IMR-90 (cell line): ENCODE data around the gene ZNF688. TPM values are rescaled to one million over a fixed set of nuclear protein-coding genes. Genes with fewer than 3 reads are reported as not detected.
A peak's percentile ranks its signal among the peaks of the same experiment; 100 is the strongest.

Source experiments
- ATAC-seq: fragments of 200-7000 bp; cut with Tn5 transposase; 2 replicates; pipeline ENCODE4 v1.9.1; 2020; ENCODE audit warnings: low read depth, mild to moderate bottlenecking, moderate library complexity
- BruUV-seq: library from RNA; stranded (reverse); fragments of 400-500 nt; replicated peaks from 2 replicates; lab custom pipeline; 2021; lab: Mats Ljungman, UMichigan
- CTCF ChIA-PET: fragments of 300-600 bp; formaldehyde crosslinking; extraction: SDS; loops from one replicate; lab custom pipeline; 2021; ENCODE audit warnings: antibody characterized with exemption; lab: Yijun Ruan, JAX
- POLR2A ChIA-PET: fragments of 300-600 bp; sonication (Branson Sonifier 250); formaldehyde crosslinking; loops from one replicate; lab custom pipeline; 2022; ENCODE audit warnings: antibody characterized with exemption; ENCODE audit not compliant: unreplicated experiment; lab: Charles Lee
- DNase-seq: peaks from one replicate; pipeline ENCODE4 v3.0.0; 2013
- H2AFZ ChIP-seq: replicated peaks from 2 replicates; pipeline ENCODE3; 2013; ENCODE audit warnings: low read length, mild to moderate bottlenecking; ENCODE audit not compliant: poor library complexity
- H2AK5ac ChIP-seq: 2 replicates; pipeline ENCODE4 v1.6.1; 2013; ENCODE audit warnings: low read depth, low read length, inconsistent platforms
- H2AK9ac ChIP-seq: replicated peaks from 2 replicates; pipeline ENCODE3; 2013; ENCODE audit warnings: mild to moderate bottlenecking, low read depth, low read length, moderate library complexity; ENCODE audit not compliant: poor library complexity
- H2BK120ac ChIP-seq: 2 replicates; pipeline ENCODE4 v1.6.1; 2013; ENCODE audit warnings: low read depth, low read length, inconsistent platforms
- H2BK15ac ChIP-seq: 3 replicates; pipeline ENCODE4 v1.6.1; 2013; ENCODE audit warnings: low read depth, low read length, inconsistent platforms
- H2BK20ac ChIP-seq: 2 replicates; pipeline ENCODE4 v1.6.1; 2013; ENCODE audit warnings: low read depth, mild to moderate bottlenecking, inconsistent platforms, low read length, moderate library complexity
- H2BK5ac ChIP-seq: 2 replicates; pipeline ENCODE4 v1.6.1; 2013; ENCODE audit warnings: mild to moderate bottlenecking, low read depth, low read length, inconsistent platforms; ENCODE audit not compliant: poor library complexity, severe bottlenecking
- H3K14ac ChIP-seq: replicated peaks from 2 replicates; pipeline ENCODE4 v1.6.1; 2013; ENCODE audit warnings: low read depth, low read length, inconsistent platforms
- H3K18ac ChIP-seq: 2 replicates; pipeline ENCODE4 v1.6.1; 2013; ENCODE audit warnings: low read depth, low read length, control low read depth
- H3K23ac ChIP-seq: 2 replicates; pipeline ENCODE4 v1.6.1; 2013; ENCODE audit warnings: low read depth, low read length, inconsistent platforms
- H3K27ac ChIP-seq: 2 replicates; pipeline ENCODE4 v1.5.1; 2013; ENCODE audit warnings: mild to moderate bottlenecking, control low read depth, low read length; ENCODE audit not compliant: insufficient read depth
- H3K27me3 ChIP-seq: 2 replicates; pipeline ENCODE4 v1.6.1; 2013; ENCODE audit warnings: low read length; ENCODE audit not compliant: control insufficient read depth, insufficient read depth
- H3K36me3 ChIP-seq: 2 replicates; pipeline ENCODE4 v1.6.1; 2013; ENCODE audit warnings: low read length, mixed read lengths; ENCODE audit not compliant: control insufficient read depth, insufficient read depth
- H3K4ac ChIP-seq: 2 replicates; pipeline ENCODE4 v1.6.1; 2013; ENCODE audit warnings: low read depth, low read length, inconsistent platforms
- H3K4me1 ChIP-seq: 2 replicates; pipeline ENCODE4 v1.6.1; 2013; ENCODE audit warnings: low read length, mixed read lengths; ENCODE audit not compliant: control insufficient read depth, insufficient read depth
- H3K4me2 ChIP-seq: 2 replicates; pipeline ENCODE4 v1.6.1; 2013; ENCODE audit warnings: low read depth, mild to moderate bottlenecking, control low read depth, low read length, moderate library complexity
- H3K4me3 ChIP-seq: 2 replicates; pipeline ENCODE4 v1.5.1; 2013; ENCODE audit warnings: low read depth, mild to moderate bottlenecking, control low read depth, low read length, moderate library complexity; ENCODE audit not compliant: insufficient read depth
- H3K56ac ChIP-seq: 2 replicates; pipeline ENCODE4 v1.6.1; 2013; ENCODE audit warnings: low read length, inconsistent platforms; ENCODE audit not compliant: insufficient read depth; ENCODE audit errors: extremely low read depth
- H3K79me1 ChIP-seq, 2 experiments: 2 replicates each; pipeline ENCODE4 v1.6.1; 2013; ENCODE audit warnings: low read length in 2 of 2, inconsistent platforms in 1 of 2, low read depth in 1 of 2
- H3K9ac ChIP-seq: 2 replicates; pipeline ENCODE4 v1.6.1; 2013; ENCODE audit warnings: low read depth, low read length, control low read depth
- H3K9me1 ChIP-seq: 2 replicates; pipeline ENCODE4 v1.6.1; 2013; ENCODE audit warnings: low read length, inconsistent platforms; ENCODE audit not compliant: insufficient read depth
- H3K9me3 ChIP-seq: 2 replicates; pipeline ENCODE4 v1.6.1; 2013; ENCODE audit warnings: low read length; ENCODE audit not compliant: control insufficient read depth, insufficient read depth
- H4K20me1 ChIP-seq: 2 replicates; pipeline ENCODE4 v1.6.1; 2013; ENCODE audit warnings: low read length, inconsistent platforms; ENCODE audit not compliant: insufficient read depth
- H4K5ac ChIP-seq: 2 replicates; pipeline ENCODE4 v1.6.1; 2013; ENCODE audit warnings: mild to moderate bottlenecking, low read depth, low read length, control low read depth
- H4K8ac ChIP-seq, 2 experiments: 2 replicates each; pipeline ENCODE4 v1.6.1; 2013; ENCODE audit warnings: low read depth in 2 of 2, low read length in 2 of 2, control low read depth in 1 of 2, inconsistent platforms in 1 of 2
- H4K91ac ChIP-seq: 2 replicates; pipeline ENCODE4 v1.6.1; 2013; ENCODE audit warnings: low read depth, low read length, inconsistent platforms; ENCODE audit not compliant: insufficient read depth
- CEBPB ChIP-seq: IDR thresholded peaks from 2 replicates; pipeline ENCODE4 v1.6.1; 2012; ENCODE audit warnings: low read depth, low read length, improper control_type of control experiment
- CHD1 ChIP-seq: IDR thresholded peaks from 2 replicates; pipeline ENCODE4 v1.6.1; 2012; ENCODE audit warnings: low read depth, low read length, improper control_type of control experiment
- CTCF ChIP-seq: conservative IDR thresholded peaks from 2 replicates; pipeline ENCODE4 v1.5.1; 2012; ENCODE audit warnings: mild to moderate bottlenecking, low read depth, low read length, improper control_type of control experiment
- ELK1 ChIP-seq: fragments of 150-350 bp; IDR thresholded peaks from 2 replicates; pipeline ENCODE4 v1.6.1; 2016; ENCODE audit warnings: low read depth, mild to moderate bottlenecking, low read length, moderate library complexity, borderline replicate concordance
- MAFK ChIP-seq: IDR thresholded peaks from 2 replicates; pipeline ENCODE4 v1.6.1; 2012; ENCODE audit warnings: low read depth, low read length, improper control_type of control experiment
- MAZ ChIP-seq: IDR thresholded peaks from 2 replicates; pipeline ENCODE4 v1.6.1; 2012; ENCODE audit warnings: low read depth, mild to moderate bottlenecking, low read length, improper control_type of control experiment, moderate library complexity, borderline replicate concordance
- MXI1 ChIP-seq: IDR thresholded peaks from 2 replicates; pipeline ENCODE4 v1.6.1; 2012; ENCODE audit warnings: low read depth, mild to moderate bottlenecking, low read length, moderate library complexity, borderline replicate concordance
- NFE2L2 ChIP-seq: fragments of 150-350 bp; IDR thresholded peaks from 2 replicates; pipeline ENCODE4 v1.6.1; 2016; ENCODE audit warnings: low read depth, mild to moderate bottlenecking, low read length
- POLR2A ChIP-seq: IDR thresholded peaks from 2 replicates; pipeline ENCODE4 v1.6.1; 2012; ENCODE audit warnings: mild to moderate bottlenecking, low read depth, low read length
- RAD21 ChIP-seq: IDR thresholded peaks from 2 replicates; pipeline ENCODE4 v1.6.1; 2012; ENCODE audit warnings: low read length, improper control_type of control experiment
- RCOR1 ChIP-seq: IDR thresholded peaks from 2 replicates; pipeline ENCODE4 v1.6.1; 2012; ENCODE audit warnings: mild to moderate bottlenecking, low read length, improper control_type of control experiment; ENCODE audit not compliant: insufficient replicate concordance
- RFX5 ChIP-seq: IDR thresholded peaks from 2 replicates; pipeline ENCODE4 v1.8.0; 2012; ENCODE audit warnings: low read depth, mild to moderate bottlenecking, low read length, moderate library complexity
- USF2 ChIP-seq: fragments of 150-350 bp; IDR thresholded peaks from 2 replicates; pipeline ENCODE4 v1.6.1; 2017; ENCODE audit warnings: mild to moderate bottlenecking, antibody characterized with exemption, low read length, low read depth
- WGBS, 2 experiments: methylation state at CpG; one replicate each; pipeline versions ENCODE4 v1.1.5 to v1.1.7; 2013; ENCODE audit warnings: missing lambda C conversion rate in 2 of 2; ENCODE audit not compliant: insufficient read length in 1 of 2; ENCODE audit errors: extremely low coverage in 2 of 2; 5-methylcytosine and 5-hydroxymethylcytosine counted together
- dilution Hi-C: fragments of 300-500 bp; cut with HindIII; formaldehyde crosslinking; loops from one replicate; pipeline ENCODE4 v1.14.3; 2018; ENCODE audit warnings: low sequenced_read_pairs; ENCODE audit not compliant: unreplicated experiment
- in situ Hi-C: fragments of 300-500 bp; cut with MboI; formaldehyde crosslinking; loops from 3 replicates; pipeline ENCODE4 v1.14.3; 2019; ENCODE audit warnings: low sequenced_read_pairs, inconsistent platforms, mixed read lengths
- intact Hi-C: fragments of 100-400 bp; cut with micrococcal nuclease; formaldehyde crosslinking; loops from 2 replicates; pipeline ENCODE4 v1.10.0; 2022
- polyA plus RNA-seq, 3 experiments: library from polyadenylated mRNA; depleted of rRNA; stranded (reverse); fragments of >200 nt; gene quantifications; 2 replicates each; pipeline ENCODE4 v1.2.3, GENCODE V29; 2012; ENCODE audit warnings: low replicate concordance in 1 of 3
- total RNA-seq: library from RNA; depleted of rRNA; stranded (reverse); fragments of >200 nt; gene quantifications from 2 replicates; pipeline ENCODE4 v1.2.3, GENCODE V29; 2012

ZNF688 gene
- total and polyA plus RNA-seq, 2 of the 4 experiments (the other 2 are of a cell fraction) = 1.8 to 3.7 TPM

GRCh38 chr16:30559690-30560089 is 11.8 kb downstream of the ZNF688 start:
- WGBS, 2 experiments = no CpG with 5 or more reads among the region's 6 CpGs
- Histone ChIP-seq H3K36me3 (peaks cover 14% of the 10 kb centered on the region), H3K27ac (no peak overlapping the region), H4K8ac (0 out of 4 replicates have a peak overlapping the region, but pooled peaks of 1 of the 2 experiments have one; percentile 99), H3K9me3 (no peaks in the 10 kb centered on the region), H4K5ac (no peak overlapping the region), H3K9me1 (no peaks in the 10 kb centered on the region), H3K79me1 (peaks cover 0 to 22% of the 10 kb centered on the region in 2 experiments; a peak in 2 of 4 replicates), H2AK9ac (no peak overlapping the region), H2AK5ac (no peak overlapping the region; the same call in 1 of the 2 replicates), H3K9ac (no peak overlapping the region), H2BK15ac (no peak overlapping the region), H3K56ac (no peak overlapping the region), H4K20me1 (no peaks in the 10 kb centered on the region; the same call in 1 of the 2 replicates), H3K4me1 (no peaks in the 10 kb centered on the region), H3K14ac (no peak overlapping the region), H3K27me3 (no peaks in the 10 kb centered on the region), H2BK5ac (no peak overlapping the region), H2BK20ac (no peak overlapping the region), H4K91ac (no peak overlapping the region), H3K18ac (no peak overlapping the region), H3K23ac (no peak overlapping the region), H3K4me2 (no peak overlapping the region), H2BK120ac (no peak overlapping the region), H3K4me3 (no peak overlapping the region), H3K4ac (no peak overlapping the region; the same call in 1 of the 2 replicates), H2AFZ (no peak overlapping the region)
- dilution Hi-C loops (no loop called here), intact Hi-C loops (no loop called here), in situ Hi-C loops (no loop called here)
- ATAC-seq (no peak), DNase-seq (no peak)
- no TSS peak for BruUV-seq
- TF ChIP-seq MAFK (no peak), CTCF (no peak), CEBPB (no peak), RCOR1 (no peak), MAZ (no peak), RFX5 (no peak), CHD1 (no peak), POLR2A (no peak), MXI1 (no peak), USF2 (no peak), RAD21 (no peak), NFE2L2 (no peak), ELK1 (no peak)
- ChIA-PET POLR2A (no interaction called here), CTCF (no interaction called here)
